ENCODE measurements around the gene GRM8.

DNA sequence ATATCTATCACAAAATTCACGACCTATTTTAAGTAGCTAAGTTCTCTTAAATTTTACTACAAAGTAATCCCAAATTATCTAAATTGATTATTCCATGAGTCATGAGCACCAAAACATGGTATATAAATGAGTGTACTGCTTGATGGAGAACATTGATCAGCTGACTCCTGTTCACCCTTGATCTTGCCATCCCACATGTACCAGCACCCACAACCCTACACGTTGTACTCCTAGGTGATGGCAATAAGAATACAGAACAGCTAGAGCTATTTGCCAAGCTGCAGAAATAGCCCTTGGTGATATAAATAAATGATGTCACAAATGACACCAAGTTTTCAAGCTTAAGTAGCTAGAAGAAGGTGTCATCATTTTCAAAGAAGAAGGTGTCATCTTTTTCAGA is 235.5 kb downstream of the GRM8 start:
- no peak for TF ChIP-seq ATF2 (tag by site-specific recombination; IDR thresholded peaks at IDR 0.05; ENCODE audit: low read depth)
- no peak for TF ChIP-seq CTCF (tag by site-specific recombination; IDR thresholded peaks at IDR 0.05)
- TF ChIP-seq, protein P1, sequence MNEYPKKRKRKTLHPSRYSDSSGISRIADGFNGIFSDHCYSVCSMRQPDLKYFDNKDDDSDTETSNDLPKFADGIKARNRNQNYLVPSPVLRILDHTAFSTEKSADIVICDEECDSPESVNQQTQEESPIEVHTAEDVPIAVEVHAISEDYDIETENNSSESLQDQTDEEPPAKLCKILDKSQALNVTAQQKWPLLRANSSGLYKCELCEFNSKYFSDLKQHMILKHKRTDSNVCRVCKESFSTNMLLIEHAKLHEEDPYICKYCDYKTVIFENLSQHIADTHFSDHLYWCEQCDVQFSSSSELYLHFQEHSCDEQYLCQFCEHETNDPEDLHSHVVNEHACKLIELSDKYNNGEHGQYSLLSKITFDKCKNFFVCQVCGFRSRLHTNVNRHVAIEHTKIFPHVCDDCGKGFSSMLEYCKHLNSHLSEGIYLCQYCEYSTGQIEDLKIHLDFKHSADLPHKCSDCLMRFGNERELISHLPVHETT (tag by site-specific recombination; IDR thresholded peaks at IDR 0.05) = no peak
- TF ChIP-seq KLF16 (tag by site-specific recombination; IDR thresholded peaks at IDR 0.05) = no peak
- no peak for TF ChIP-seq ZNF223 (tag by site-specific recombination; IDR thresholded peaks at IDR 0.05)
- TF ChIP-seq REST (tag by site-specific recombination; IDR thresholded peaks at IDR 0.05) = no peak
- TF ChIP-seq ZNF449 (tag by site-specific recombination; IDR thresholded peaks at IDR 0.05) = no peak
- TF ChIP-seq ZBTB26 (tag by site-specific recombination; optimal IDR thresholded peaks at IDR 0.05) = no peak
- TF ChIP-seq TCF7L2 (IDR thresholded peaks at IDR 0.05; ENCODE audit: borderline replicate concordance, low read depth, low read length) = no peak
- no peak for TF ChIP-seq GLIS1 (tag by site-specific recombination; IDR thresholded peaks at IDR 0.05)
